Suppressor macrophage treated with lipopolysaccharide for 1 hour (primary cell): Measurements from ENCODE around the gene PARD6A.

Experiments
- DNase-seq, 3 donors: peaks; one replicate each; pipeline ENCODE4 v3.0.0-alpha.2; 2020 to 2022

Gene PARD6A

GRCh38 chr16:67653789-67654402, 6.9 kb upstream of the PARD6A start:
- DNase-seq = no peak

GRCh38 chr16:67654403-67654911, 6.3 kb upstream of the PARD6A start:
- DNase-seq = no peak

GRCh38 chr16:67655363-67655762, 5.4 kb upstream of the PARD6A start:
- no peak for DNase-seq

- DNase-seq = no peak
These were observed 4.3 kb upstream of the PARD6A start for GRCh38 chr16:67656344-67657016.

GRCh38 chr16:67657017-67657608, 3.6 kb upstream of the PARD6A start:
- no peak for DNase-seq

GRCh38 chr16:67657751-67658518, 2.8 kb upstream of the PARD6A start:
- DNase-seq = no peak

- DNase-seq = no peak
These were observed 1.7 kb upstream of the PARD6A start for GRCh38 chr16:67658849-67659674.

GRCh38 chr16:67659675-67660563, 841 bp upstream of the PARD6A start, which contains the start of gene ACD:
Gene ACD (minus strand): TSS chr16:67660260. CDS start chr16:67660220, 40 bp downstream.
- DNase-seq = peak; percentile 97 to 100 (median 99)

GRCh38 chr16:67661101-67661761, 471 bp downstream of the PARD6A start:
- DNase-seq = peak in 2 of 3 donors; percentile 18 to 31

- DNase-seq = no peak
These were observed 1.3 kb downstream of the PARD6A start for GRCh38 chr16:67661886-67662652.

- DNase-seq = no peak
These were observed 1.9 kb downstream of the PARD6A start for GRCh38 chr16:67662653-67663010.

GRCh38 chr16:67663151-67663876, 2.6 kb downstream of the PARD6A start:
- DNase-seq = peak; percentile 56 to 75 (median 58)

- DNase-seq = no peak
These were observed 3.1 kb downstream of the PARD6A start for GRCh38 chr16:67663877-67664222.

GRCh38 chr16:67664258-67664657, 3.5 kb downstream of the PARD6A start:
- DNase-seq = no peak

GRCh38 chr16:67664871-67665270, 4.1 kb downstream of the PARD6A start:
- DNase-seq = no peak

- no peak for DNase-seq
These were observed 4.8 kb downstream of the PARD6A start for GRCh38 chr16:67665598-67665997.

- peak; percentile 31 to 67 (median 41) for DNase-seq
These were observed 5.3 kb downstream of the PARD6A start for GRCh38 chr16:67666032-67666551.

GRCh38 chr16:67666559-67667452, 6.0 kb downstream of the PARD6A start, which contains the start of the genes C16orf86 and ENKD1:
Gene C16orf86 (plus strand): TSS chr16:67666814. CDS start chr16:67666971, 157 bp downstream.
Gene ENKD1 (minus strand): TSS chr16:67666750. CDS start chr16:67666442, 308 bp downstream.
- DNase-seq = peak; percentile 87 to 94 (median 91)
